Cardiac muscle cell (in vitro differentiated cells and primary cell): ENCODE data around the gene NPBWR2. TPM values are rescaled to one million over a fixed set of nuclear protein-coding genes. Genes with fewer than 3 reads are reported as not detected.

ENCODE experiments used
- DNase-seq, 2 donors: peaks; one replicate each; pipeline versions ENCODE4 v3.0.0 to v3.0.0-alpha.2; 2010 to 2017; ENCODE audit warnings: low read depth in 1 of 2, low spot score in 1 of 2
- H3K27ac ChIP-seq: fragments of 200-600 bp; sonication (generic); 2 replicates; pipeline ENCODE4 v1.5.1; 2016
- H3K27me3 ChIP-seq: fragments of 200-600 bp; sonication (generic); 2 replicates; pipeline ENCODE4 v1.6.0; 2016; ENCODE audit warnings: control low read depth
- H3K36me3 ChIP-seq: fragments of 200-600 bp; sonication (generic); 2 replicates; pipeline ENCODE4 v1.5.1; 2016; ENCODE audit warnings: control low read depth
- H3K4me1 ChIP-seq: fragments of 200-600 bp; sonication (generic); 2 replicates; pipeline ENCODE4 v1.8.1; 2017; ENCODE audit warnings: low read depth, mild to moderate bottlenecking, mixed run types
- H3K4me3 ChIP-seq: fragments of 200-600 bp; sonication (generic); 2 replicates; pipeline ENCODE4 v1.5.1; 2016; ENCODE audit warnings: mild to moderate bottlenecking
- H3K9me3 ChIP-seq: fragments of 200-600 bp; sonication (generic); 2 replicates; pipeline ENCODE4 v1.5.1; 2017; ENCODE audit warnings: low read depth, mild to moderate bottlenecking, control low read depth
- polyA plus RNA-seq: library from polyadenylated mRNA; unstranded; fragments of >200 nt; fragmentation: Nextera tagmentation; extraction: Ambion mirVana; gene quantifications from 2 replicates; pipeline ENCODE4 v1.2.1, GENCODE V29; 2016
- total RNA-seq: library from RNA; depleted of rRNA; stranded (reverse); fragments of >200 nt; gene quantifications from 2 replicates; pipeline ENCODE4 v1.2.3, GENCODE V29; 2016
- TF ChIP-seq, protein P1 (sequence below): IDR thresholded peaks from 2 replicates; pipeline ENCODE4 v1.5.1; 2012; ENCODE audit warnings: low read depth, mild to moderate bottlenecking, low read length

Gene NPBWR2
- total and polyA plus RNA-seq, 2 experiments from 2014 or later: not detected

DNA sequence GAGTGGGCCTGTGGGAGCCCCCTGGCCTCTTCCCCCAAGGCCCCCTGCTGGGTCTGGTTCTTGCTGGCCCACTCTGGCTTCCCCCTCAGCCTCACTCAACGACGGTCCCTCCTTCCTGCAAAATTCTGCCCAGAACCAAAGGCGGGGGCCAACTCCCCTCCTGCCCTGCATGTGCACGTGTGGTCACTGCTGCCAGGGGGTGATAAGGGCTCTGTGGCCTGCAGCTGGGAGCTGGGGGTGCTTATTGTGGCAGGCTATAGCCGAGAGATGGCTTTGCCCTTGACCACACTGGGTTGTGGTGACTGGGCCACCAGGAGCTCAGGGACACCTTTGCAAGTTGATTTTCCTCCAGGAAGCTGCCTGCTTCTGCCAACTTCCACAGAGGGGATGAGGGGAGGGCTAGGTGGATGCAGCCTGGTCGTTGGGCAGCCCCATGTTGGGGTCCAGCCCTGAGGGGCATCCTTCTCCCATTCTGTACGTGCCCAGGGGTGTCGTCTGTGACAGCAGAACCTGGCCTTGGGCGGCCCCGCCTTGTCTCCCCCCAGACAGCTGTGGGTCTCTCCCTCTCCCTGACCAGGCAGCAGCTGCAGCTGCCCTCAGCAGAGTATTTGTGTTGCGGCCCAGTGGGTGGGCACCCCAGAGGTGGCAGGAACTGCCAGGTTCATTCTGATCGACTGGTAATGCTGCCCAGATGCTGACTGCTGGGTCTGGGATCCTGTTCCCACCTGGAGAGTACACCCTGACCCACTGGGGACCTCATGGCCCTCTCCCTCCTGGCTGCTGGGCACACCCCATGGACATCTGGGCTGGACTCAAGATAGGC is 38.8 kb downstream of the NPBWR2 start:
- no peak for DNase-seq
- no peaks in the 10 kb centered on the region for H3K27me3 ChIP-seq
- H3K36me3 ChIP-seq: peaks cover 6% of the 10 kb centered on the region
- H3K27ac ChIP-seq: no peak overlapping the region
- no peaks in the 10 kb centered on the region for H3K9me3 ChIP-seq
- peaks cover 5% of the 10 kb centered on the region for H3K4me1 ChIP-seq
- H3K4me3 ChIP-seq: no peak overlapping the region
- TF ChIP-seq, protein P1, sequence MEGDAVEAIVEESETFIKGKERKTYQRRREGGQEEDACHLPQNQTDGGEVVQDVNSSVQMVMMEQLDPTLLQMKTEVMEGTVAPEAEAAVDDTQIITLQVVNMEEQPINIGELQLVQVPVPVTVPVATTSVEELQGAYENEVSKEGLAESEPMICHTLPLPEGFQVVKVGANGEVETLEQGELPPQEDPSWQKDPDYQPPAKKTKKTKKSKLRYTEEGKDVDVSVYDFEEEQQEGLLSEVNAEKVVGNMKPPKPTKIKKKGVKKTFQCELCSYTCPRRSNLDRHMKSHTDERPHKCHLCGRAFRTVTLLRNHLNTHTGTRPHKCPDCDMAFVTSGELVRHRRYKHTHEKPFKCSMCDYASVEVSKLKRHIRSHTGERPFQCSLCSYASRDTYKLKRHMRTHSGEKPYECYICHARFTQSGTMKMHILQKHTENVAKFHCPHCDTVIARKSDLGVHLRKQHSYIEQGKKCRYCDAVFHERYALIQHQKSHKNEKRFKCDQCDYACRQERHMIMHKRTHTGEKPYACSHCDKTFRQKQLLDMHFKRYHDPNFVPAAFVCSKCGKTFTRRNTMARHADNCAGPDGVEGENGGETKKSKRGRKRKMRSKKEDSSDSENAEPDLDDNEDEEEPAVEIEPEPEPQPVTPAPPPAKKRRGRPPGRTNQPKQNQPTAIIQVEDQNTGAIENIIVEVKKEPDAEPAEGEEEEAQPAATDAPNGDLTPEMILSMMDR: no peak

DNA sequence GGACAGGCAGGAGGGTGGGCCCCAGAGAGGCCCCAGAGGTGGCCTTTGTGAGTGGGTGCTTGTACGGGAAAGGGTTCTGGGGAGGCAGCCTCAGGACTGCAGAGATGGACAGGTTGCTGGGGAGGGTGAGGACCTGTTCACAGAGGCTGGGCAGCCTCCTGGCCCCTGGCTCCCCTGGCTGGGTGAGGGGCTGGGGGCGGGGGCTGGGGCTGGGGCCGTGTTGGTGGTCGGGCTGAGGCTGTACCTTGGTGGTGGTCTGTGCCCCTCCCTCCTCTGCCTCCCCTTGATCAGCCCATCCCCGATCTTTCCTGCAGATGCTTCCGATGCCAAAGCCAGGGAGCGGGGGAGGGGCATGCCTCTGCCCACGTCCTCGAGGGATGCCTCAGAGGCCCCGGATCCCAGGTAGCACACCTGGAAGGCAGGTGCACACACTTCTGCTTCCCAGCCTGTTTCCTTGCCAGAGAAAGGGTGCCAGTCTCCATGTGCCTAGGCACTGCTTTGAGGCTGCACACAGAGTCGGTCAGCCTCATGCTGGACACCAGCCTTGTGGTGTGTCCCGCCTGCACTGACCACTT is 39.5 kb downstream of the NPBWR2 start:
- DNase-seq: no peak

DNA sequence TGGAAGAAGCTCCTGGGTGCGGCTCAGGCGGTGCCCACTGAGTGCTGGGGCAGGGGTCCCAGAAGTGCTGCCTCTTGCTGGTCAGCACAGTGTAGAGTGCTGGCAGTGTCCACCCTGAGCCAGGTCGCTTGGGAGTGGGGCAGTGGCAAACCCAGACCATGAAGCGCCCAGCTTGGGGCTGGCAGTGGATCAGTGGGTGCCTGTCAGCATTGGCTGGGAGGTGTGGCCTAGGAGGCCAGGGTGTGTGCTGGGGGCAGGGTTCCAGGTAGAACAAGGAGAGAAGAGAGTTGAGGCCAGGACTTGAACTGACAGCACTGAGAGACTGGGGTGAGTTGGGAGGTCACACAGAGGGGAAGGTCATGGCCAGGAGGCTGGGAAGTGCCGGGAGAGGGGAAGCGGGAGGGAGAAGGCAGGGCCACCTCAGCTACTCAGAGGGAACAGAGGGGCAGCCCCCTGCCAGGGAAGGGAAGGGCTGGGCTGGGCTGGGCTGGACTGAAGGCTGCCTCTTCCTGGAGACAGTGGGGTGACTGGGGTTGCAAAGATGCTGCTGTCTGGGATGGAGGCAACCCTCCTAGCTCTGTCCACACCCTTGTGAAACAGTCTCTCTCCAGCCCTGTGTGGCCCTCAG is 40.2 kb downstream of the NPBWR2 start:
- TF ChIP-seq, protein P1: no peak
- DNase-seq: no peak
- Histone ChIP-seq H3K27ac (no peak overlapping the region), H3K27me3 (no peaks in the 10 kb centered on the region), H3K4me3 (no peak overlapping the region), H3K4me1 (peaks cover 9% of the 10 kb centered on the region), H3K9me3 (no peaks in the 10 kb centered on the region), H3K36me3 (peaks cover 6% of the 10 kb centered on the region)

More for the DNA sequence above, 39.5 kb downstream of the NPBWR2 start:
- H3K4me1 ChIP-seq: peaks cover 5% of the 10 kb centered on the region
- peaks cover 6% of the 10 kb centered on the region for H3K36me3 ChIP-seq
- H3K27me3 ChIP-seq: no peaks in the 10 kb centered on the region
- no peak overlapping the region for H3K27ac ChIP-seq
- no peaks in the 10 kb centered on the region for H3K9me3 ChIP-seq
- no peak overlapping the region for H3K4me3 ChIP-seq
- TF ChIP-seq, protein P1: no peak

DNA sequence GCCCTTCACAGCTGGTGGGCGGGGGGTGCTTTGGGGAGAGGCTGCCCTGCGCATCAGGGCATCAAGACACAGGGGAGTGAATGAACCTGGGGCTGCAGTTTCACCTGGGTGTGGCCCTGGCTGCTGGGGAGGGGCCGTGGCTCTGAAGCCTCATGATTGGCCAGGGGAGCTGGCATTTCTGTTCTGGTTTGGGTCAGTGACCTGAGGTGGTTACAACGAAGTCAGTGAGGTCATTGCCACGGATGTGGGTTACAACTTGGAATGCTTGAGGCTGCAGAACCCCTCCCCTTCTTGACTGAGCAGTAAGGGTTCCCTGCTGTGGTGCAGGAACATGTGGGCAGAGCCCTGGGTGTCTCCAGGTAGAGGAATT is 41.4 kb downstream of the NPBWR2 start:
- Histone ChIP-seq H3K36me3 (peaks cover 2% of the 10 kb centered on the region), H3K4me1 (peaks cover 10% of the 10 kb centered on the region), H3K9me3 (no peaks in the 10 kb centered on the region), H3K27me3 (no peaks in the 10 kb centered on the region), H3K27ac (no peak overlapping the region), H3K4me3 (no peak overlapping the region)
- peak in 1 of 2 donors; percentile 78 for DNase-seq
- TF ChIP-seq, protein P1: no peak

DNA sequence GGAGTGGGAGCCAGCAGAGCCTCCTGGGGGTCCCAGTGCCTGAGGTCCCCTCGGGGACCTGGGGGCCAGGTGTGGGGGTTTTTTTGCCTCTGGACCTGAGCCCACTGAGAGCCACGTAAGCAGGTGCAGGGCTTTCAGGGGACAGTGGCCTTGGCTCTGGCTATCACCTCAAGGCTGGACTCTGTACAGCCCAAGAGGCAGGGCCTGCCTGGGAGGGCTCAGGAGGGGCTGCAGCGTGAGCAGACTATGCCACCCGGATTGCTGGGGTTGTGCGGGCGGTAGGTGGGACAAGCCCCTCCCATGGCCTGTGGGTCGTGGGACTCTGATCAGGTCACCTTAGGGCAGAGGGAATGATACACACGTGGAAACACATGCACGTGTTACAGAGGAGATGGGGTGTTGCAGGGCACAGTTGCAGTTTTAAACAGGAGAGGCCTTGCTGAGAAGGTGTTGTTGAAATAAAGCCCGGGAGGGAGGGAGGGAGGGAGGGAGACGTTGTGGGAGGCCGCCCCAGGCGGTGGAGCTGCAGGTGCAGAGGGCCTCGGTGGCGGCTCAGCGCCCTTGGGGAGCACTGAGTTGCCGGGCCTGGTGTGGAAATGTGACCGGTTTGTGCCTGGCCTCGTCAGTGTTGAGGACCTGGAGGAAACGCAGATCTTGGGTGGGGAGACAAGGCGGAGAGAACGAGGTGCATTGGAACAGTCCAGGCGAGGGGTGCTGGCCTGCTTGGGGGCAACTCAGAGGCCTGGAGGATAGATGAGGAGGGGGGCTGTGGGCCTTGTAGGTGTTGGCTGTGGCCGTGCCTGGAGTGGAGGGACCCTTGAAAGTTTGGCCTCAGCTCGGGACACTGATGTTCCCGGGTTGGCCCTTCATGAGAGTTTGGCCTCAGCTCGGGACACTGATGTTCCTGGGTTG is 42.0 kb downstream of the NPBWR2 start:
- Histone ChIP-seq H3K27me3 (no peaks in the 10 kb centered on the region), H3K4me1 (peaks cover 10% of the 10 kb centered on the region), H3K9me3 (no peaks in the 10 kb centered on the region), H3K27ac (no peak overlapping the region), H3K36me3 (peaks cover 2% of the 10 kb centered on the region), H3K4me3 (no peak overlapping the region)
- TF ChIP-seq, protein P1: no peak
- no peak for DNase-seq
